GM12878 (cell line): ENCODE data around the gene SYNGR1. TPM values are rescaled to one million over a fixed set of nuclear protein-coding genes. Genes with fewer than 3 reads are reported as not detected.

ENCODE experiments used
- ATAC-seq: fragments of 200-7000 bp; cut with Tn5 transposase; 3 replicates; pipeline ENCODE4 v1.9.1; 2020; ENCODE audit warnings: mild to moderate bottlenecking, moderate library complexity
- BruUV-seq: library from RNA; stranded (reverse); fragments of 400-500 nt; replicated peaks from 2 replicates; lab custom pipeline; 2021; lab: Mats Ljungman, UMichigan
- CTCF ChIA-PET: fragments of 300-600 bp; sonication (Branson Sonifier 250); formaldehyde crosslinking; extraction: SDS; loops from one replicate; lab custom pipeline; 2021; ENCODE audit warnings: inconsistent platforms; lab: Yijun Ruan, JAX
- POLR2A ChIA-PET: fragments of 350-600 bp; formaldehyde crosslinking; extraction: SDS; loops from one replicate; lab custom pipeline; 2021; ENCODE audit warnings: inconsistent platforms; lab: Charles Lee
- RAD21 ChIA-PET: fragments of 300-600 bp; sonication (Branson Sonifier 250); formaldehyde crosslinking; loops from one replicate; lab custom pipeline; 2023; ENCODE audit warnings: antibody characterized with exemption; ENCODE audit not compliant: unreplicated experiment; lab: Charles Lee
- SMC1A ChIA-PET: fragments of 300-600 bp; sonication (Branson Sonifier 250); formaldehyde crosslinking; loops from one replicate; lab custom pipeline; 2023; ENCODE audit not compliant: unreplicated experiment, uncharacterized antibody; lab: Charles Lee
- DNase-seq: peaks from one replicate; pipeline ENCODE4 v3.0.0-alpha.2; 2011; ENCODE audit warnings: low read depth, low spot score
- FAIRE-seq: peaks from 3 replicates; lab custom pipeline; 2011; peaks lifted over from hg19 to GRCh38; lab: Jason Lieb, UNC
- H2AFZ ChIP-seq: 2 replicates; pipeline ENCODE4 v1.6.0; 2011; ENCODE audit warnings: low read depth, low read length, control low read depth; ENCODE audit not compliant: control insufficient read depth
- H3K27ac ChIP-seq: 2 replicates; pipeline ENCODE4 v1.5.1; 2011; ENCODE audit warnings: control low read depth; ENCODE audit not compliant: control insufficient read depth, insufficient read depth
- H3K27me3 ChIP-seq, 2 experiments: replicated peaks in 1 of 2; 2 replicates each; pipeline versions ENCODE4 v1.6.0 to v1.6.1; 2011; ENCODE audit warnings: low read length in 1 of 2; ENCODE audit not compliant: control insufficient read depth in 2 of 2, insufficient read depth in 2 of 2
- H3K36me3 ChIP-seq, 2 experiments: 2 replicates each; pipeline ENCODE4 v1.5.1; 2011; ENCODE audit warnings: low read length in 1 of 2; ENCODE audit not compliant: control insufficient read depth in 2 of 2, insufficient read depth in 2 of 2
- H3K4me1 ChIP-seq: 2 replicates; pipeline ENCODE4 v1.6.1; 2011; ENCODE audit warnings: mild to moderate bottlenecking, low read length, moderate library complexity, mixed read lengths; ENCODE audit not compliant: control insufficient read depth, insufficient read depth
- H3K4me2 ChIP-seq: 2 replicates; pipeline ENCODE4 v1.6.0; 2011; ENCODE audit warnings: control low read depth; ENCODE audit not compliant: control insufficient read depth, insufficient read depth
- H3K4me3 ChIP-seq: fragments of 200-600 bp; sonication (generic); 2 replicates; pipeline ENCODE4 v1.5.1; 2016
- H3K79me2 ChIP-seq: 2 replicates; pipeline ENCODE4 v1.6.0; 2011; ENCODE audit warnings: low read length; ENCODE audit not compliant: control insufficient read depth, insufficient read depth
- H3K9ac ChIP-seq: 2 replicates; pipeline ENCODE4 v1.8.0; 2011; ENCODE audit warnings: low read length, control low read depth, mixed read lengths; ENCODE audit not compliant: control insufficient read depth, insufficient read depth
- H3K9me3 ChIP-seq: replicated peaks from 3 replicates; pipeline ENCODE4 v1.5.1; 2011; ENCODE audit warnings: mild to moderate bottlenecking, low read length; ENCODE audit not compliant: control insufficient read depth, insufficient read depth
- H4K20me1 ChIP-seq: 2 replicates; pipeline ENCODE4 v1.6.0; 2011; ENCODE audit not compliant: control insufficient read depth, insufficient read depth
- ASH2L ChIP-seq: fragments of 300-600, 200-600 bp; sonication (generic); IDR thresholded peaks from 2 replicates; pipeline ENCODE4 v1.6.1; 2017; ENCODE audit warnings: low read depth, mild to moderate bottlenecking, borderline replicate concordance
- ATF7 ChIP-seq: fragments of 450-650 bp; IDR thresholded peaks from 2 replicates; pipeline ENCODE4 v1.6.1; 2016; ENCODE audit warnings: low read depth, mild to moderate bottlenecking
- BACH1 ChIP-seq: fragments of 450-650 bp; IDR thresholded peaks from 2 replicates; pipeline ENCODE4 v1.6.1; 2017; ENCODE audit warnings: mild to moderate bottlenecking, borderline replicate concordance
- BHLHE40 ChIP-seq, 2 experiments: fragments of 450-650 bp in 1 of 2; IDR thresholded peaks; 2 replicates each; pipeline ENCODE4 v1.6.1; 2011 to 2017; ENCODE audit warnings: low read depth in 2 of 2, borderline replicate concordance in 1 of 2, improper control_type of control experiment in 1 of 2, low read length in 1 of 2, mild to moderate bottlenecking in 1 of 2
- ESRRA ChIP-seq: IDR thresholded peaks from 2 replicates; pipeline ENCODE4 v1.6.1; 2012; ENCODE audit warnings: mild to moderate bottlenecking, low read length, improper control_type of control experiment
- ETV6 ChIP-seq, 2 experiments: fragments of 450-650 bp in 1 of 2; IDR thresholded peaks in 1 of 2; conservative IDR thresholded peaks in 1 of 2; 2 replicates each; pipeline ENCODE4 v1.6.1; 2014; ENCODE audit warnings: antibody characterized with exemption in 1 of 2, borderline replicate concordance in 1 of 2, low read depth in 1 of 2, mild to moderate bottlenecking in 1 of 2, moderate library complexity in 1 of 2
- KAT2A ChIP-seq: conservative IDR thresholded peaks from 2 replicates; pipeline ENCODE4 v1.6.1; 2011; ENCODE audit warnings: low read depth, low read length; ENCODE audit not compliant: control insufficient read depth
- MEF2A ChIP-seq: IDR thresholded peaks from 2 replicates; pipeline ENCODE4 v1.6.1; 2011; ENCODE audit warnings: low read depth, mild to moderate bottlenecking, low read length, moderate library complexity; ENCODE audit not compliant: insufficient read depth
- MLLT1 ChIP-seq: fragments of 450-650 bp; IDR thresholded peaks from 2 replicates; pipeline ENCODE4 v1.6.1; 2016; ENCODE audit warnings: mild to moderate bottlenecking
- MYC ChIP-seq: IDR thresholded peaks from 2 replicates; pipeline ENCODE4 v1.6.1; 2011; ENCODE audit warnings: mild to moderate bottlenecking, low read length, moderate library complexity, inconsistent platforms; ENCODE audit not compliant: insufficient read depth, insufficient replicate concordance, insufficient read length, severe bottlenecking
- NFXL1 ChIP-seq: fragments of 450-650 bp; IDR thresholded peaks from 2 replicates; pipeline ENCODE4 v1.6.1; 2017; ENCODE audit warnings: antibody characterized with exemption, mild to moderate bottlenecking, borderline replicate concordance
- NFYA ChIP-seq: IDR thresholded peaks from 2 replicates; pipeline ENCODE4 v1.6.1; 2011; ENCODE audit warnings: low read depth, mild to moderate bottlenecking, low read length, improper control_type of control experiment, borderline replicate concordance
- NKRF ChIP-seq: fragments of 450-650 bp; conservative IDR thresholded peaks from 2 replicates; pipeline ENCODE4 v1.6.1; 2017; ENCODE audit warnings: mild to moderate bottlenecking, moderate library complexity
- SMARCA5 ChIP-seq: fragments of 450-650 bp; IDR thresholded peaks from 2 replicates; pipeline ENCODE4 v1.6.1; 2017; ENCODE audit warnings: mild to moderate bottlenecking
- SRF ChIP-seq, 2 experiments: IDR thresholded peaks; 2 replicates each; pipeline ENCODE4 v1.6.1; 2011; ENCODE audit warnings: low read depth in 2 of 2, low read length in 2 of 2, mild to moderate bottlenecking in 1 of 2, moderate library complexity in 1 of 2
- ZNF217 ChIP-seq: fragments of 450-650 bp; IDR thresholded peaks from 2 replicates; pipeline ENCODE4 v1.6.1; 2017; ENCODE audit warnings: antibody characterized with exemption, mild to moderate bottlenecking
- WGBS: methylation state at CpG from one replicate; pipeline ENCODE4 v1.1.6; 2016; ENCODE audit warnings: low lambda C conversion rate; ENCODE audit not compliant: insufficient replicate concordance, insufficient coverage; ENCODE audit errors: missing lambda C conversion rate; 5-methylcytosine and 5-hydroxymethylcytosine counted together
- in situ Hi-C: fragments of 300-500 bp; cut with MboI; formaldehyde crosslinking; loops from 9 replicates; pipeline ENCODE4 v1.14.3; 2018; ENCODE audit warnings: mixed read lengths
- intact Hi-C: fragments of 100-400 bp; cut with micrococcal nuclease; formaldehyde crosslinking; loops from one replicate; pipeline ENCODE4 v1.14.2; 2022; ENCODE audit not compliant: unreplicated experiment
- polyA plus RNA-seq, 11 experiments: library from polyadenylated mRNA; depleted of rRNA in 4 of 11; unstranded in 6 of 11; stranded (reverse) in 5 of 11; fragments of >200 nt; fragmentation: Nextera tagmentation in 4 of 11; fragmentation: Illumina TruSeq in 1 of 11; extraction: Ambion mirVana in 4 of 11; extraction: Trizol in 1 of 11; gene quantifications; 1 replicate in 1 of 11; 2 replicates in 10 of 11; pipeline versions ENCODE4 v1.2.1 to v1.2.3, GENCODE V29; 2011 to 2016; ENCODE audit warnings: inconsistent platforms in 2 of 11, missing spikeins in 2 of 11, low read depth in 1 of 11
- total RNA-seq, 4 experiments: library from RNA; depleted of rRNA in 3 of 4; stranded (reverse); fragments of >200 nt in 3 of 4; fragmentation: Illumina TruSeq in 1 of 4; extraction: Trizol in 1 of 4; gene quantifications; 2 replicates each; pipeline versions ENCODE4 v1.2.1 to v1.2.3, GENCODE V29; 2013 to 2021

SYNGR1 gene
- total and polyA plus RNA-seq, 10 of the 15 experiments (the other 5 are each of a cell fraction or from before 2014, with no cell fraction given), result 0.87 to 9.2 (median 3.5) TPM

GRCh38 chr22:39419911-39420310, 70.1 kb downstream of the SYNGR1 start:
- peaks cover 10 to 13% of the 10 kb centered on the region in 2 experiments; a peak in 3 of 4 replicates for H3K36me3 ChIP-seq

GRCh38 chr22:39421691-39422090, 71.9 kb downstream of the SYNGR1 start:
- CTCF ChIA-PET, result no interaction called here
- BruUV-seq, result no TSS peak
- TF ChIP-seq ZNF217, result no peak
- TF ChIP-seq BACH1, result no peak
- TF ChIP-seq SMARCA5, result no peak
- no peak for TF ChIP-seq SRF (IDR thresholded peaks at IDR 0.05; ENCODE audit: low read depth in 2 of 2, low read length in 2 of 2)
- TF ChIP-seq NKRF, result no peak
- no peak for TF ChIP-seq MYC
- no peak for TF ChIP-seq ASH2L
- no peak for TF ChIP-seq ETV6 (conservative IDR thresholded peaks at IDR 0.05 in 1 of 2, IDR thresholded peaks at IDR 0.05 in 1 of 2; ENCODE audit: borderline replicate concordance in 1 of 2, low read depth in 1 of 2)
- TF ChIP-seq MEF2A, result no peak
- TF ChIP-seq BHLHE40 (IDR thresholded peaks at IDR 0.05; ENCODE audit: borderline replicate concordance in 1 of 2, low read depth in 2 of 2, low read length in 1 of 2), result no peak
- no peak for TF ChIP-seq ATF7
- TF ChIP-seq KAT2A, result no peak
- no peak for TF ChIP-seq MLLT1

More at GRCh38 chr22:39419911-39420310, 70.1 kb downstream of the SYNGR1 start:
- no TSS peak for BruUV-seq
- intact Hi-C loops, result no loop called here
- TF ChIP-seq NFXL1 (no peak), NFYA (no peak), ESRRA (no peak)
- no peak overlapping the region for H3K9ac ChIP-seq
- H3K9me3 ChIP-seq, result no peaks in the 10 kb centered on the region
- in situ Hi-C loops, result no loop called here
- no peaks in the 10 kb centered on the region for H3K27me3 ChIP-seq
- no peaks in the 10 kb centered on the region for H4K20me1 ChIP-seq
- RAD21 ChIA-PET, result no interaction called here
- POLR2A ChIA-PET, result no interaction called here
- SMC1A ChIA-PET, result no interaction called here
- H3K27ac ChIP-seq, result no peak overlapping the region
- FAIRE-seq (no peak), DNase-seq (no peak), ATAC-seq (no peak)
- H3K79me2 ChIP-seq, result no peaks in the 10 kb centered on the region
- CTCF ChIA-PET, result no interaction called here
- WGBS, result 90% methylated on average over 5 of the region's 5 CpGs
- H3K4me1 ChIP-seq, result no peaks in the 10 kb centered on the region
- no peak overlapping the region for H2AFZ ChIP-seq
- H3K4me2 ChIP-seq, result no peak overlapping the region
- H3K4me3 ChIP-seq, result no peak overlapping the region

More at GRCh38 chr22:39421691-39422090, 71.9 kb downstream of the SYNGR1 start:
- Histone ChIP-seq H3K27me3 (no peaks in the 10 kb centered on the region), H3K4me1 (no peaks in the 10 kb centered on the region), H3K9me3 (no peaks in the 10 kb centered on the region), H2AFZ (no peak overlapping the region), H3K36me3 (peaks cover 7 to 12% of the 10 kb centered on the region in 2 experiments; a peak in 3 of 4 replicates), H3K4me2 (no peak overlapping the region), H3K27ac (no peak overlapping the region), H3K4me3 (no peak overlapping the region), H3K9ac (no peak overlapping the region), H3K79me2 (no peaks in the 10 kb centered on the region), H4K20me1 (no peaks in the 10 kb centered on the region)
- no peak for FAIRE-seq
- WGBS, result 98% methylated on average over 10 of the region's 11 CpGs
- DNase-seq, result no peak
- in situ Hi-C loops (no loop called here), intact Hi-C loops (no loop called here)
- SMC1A ChIA-PET, result no interaction called here
- RAD21 ChIA-PET, result no interaction called here
- POLR2A ChIA-PET, result no interaction called here
- ATAC-seq, result no peak
